Measurements from ENCODE around the gene VAT1L.

VAT1L gene

GRCh38 chr16:77877712-77878347 lies 89.5 kb downstream of the VAT1L start:
- no peak for FAIRE-seq
- DNase-seq (ENCODE audit: insufficient read length), result no peak

GRCh38 chr16:77881355-77882030 lies 93.1 kb downstream of the VAT1L start:
- DNase-seq (ENCODE audit: insufficient read length) (no peak), FAIRE-seq (no peak)
- TF ChIP-seq POLR2A (IDR thresholded peaks at IDR 0.05; ENCODE audit: low read depth, low read length), result no peak
- no peak for TF ChIP-seq POLR2AphosphoS5 (IDR thresholded peaks at IDR 0.05; ENCODE audit: low read depth, low read length)
- no peak for TF ChIP-seq TAF1 (IDR thresholded peaks at IDR 0.05; ENCODE audit: borderline replicate concordance, low read depth, low read length)

More at GRCh38 chr16:77877712-77878347, 89.5 kb downstream of the VAT1L start:
- TF ChIP-seq TAF1 (IDR thresholded peaks at IDR 0.05; ENCODE audit: borderline replicate concordance, low read depth, low read length) (no peak), POLR2AphosphoS5 (IDR thresholded peaks at IDR 0.05; ENCODE audit: low read depth, low read length) (no peak), POLR2A (IDR thresholded peaks at IDR 0.05; ENCODE audit: low read depth, low read length) (no peak)

DNA sequence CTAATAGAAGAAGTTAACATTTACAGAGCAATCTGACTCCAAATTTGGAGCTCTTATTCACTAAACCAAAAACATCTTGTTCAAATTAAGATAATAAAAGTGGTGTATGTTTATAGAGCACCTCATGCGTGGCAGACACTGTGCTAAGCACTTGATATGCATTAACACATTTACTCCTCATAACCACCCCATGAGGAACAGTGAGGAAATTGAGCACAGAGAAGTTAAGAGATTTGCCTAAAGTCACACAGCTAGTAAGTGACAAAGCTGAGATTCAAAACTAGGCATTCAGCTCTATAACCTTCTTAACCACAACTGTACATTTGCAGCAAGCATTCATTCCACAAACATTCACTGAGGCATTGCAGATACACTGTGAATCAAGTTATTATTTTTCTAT lies 94.0 kb downstream of the VAT1L start:
- no peak for FAIRE-seq
- no peak for TF ChIP-seq POLR2AphosphoS5 (IDR thresholded peaks at IDR 0.05; ENCODE audit: low read depth, low read length)
- no peak for TF ChIP-seq POLR2A (IDR thresholded peaks at IDR 0.05; ENCODE audit: low read depth, low read length)
- TF ChIP-seq TAF1 (IDR thresholded peaks at IDR 0.05; ENCODE audit: borderline replicate concordance, low read depth, low read length), result no peak
- DNase-seq (ENCODE audit: insufficient read length), result no peak

- FAIRE-seq, result no peak
- no peak for DNase-seq (ENCODE audit: insufficient read length)
- TF ChIP-seq TAF1 (IDR thresholded peaks at IDR 0.05; ENCODE audit: borderline replicate concordance, low read depth, low read length) (no peak), POLR2AphosphoS5 (IDR thresholded peaks at IDR 0.05; ENCODE audit: low read depth, low read length) (no peak), POLR2A (IDR thresholded peaks at IDR 0.05; ENCODE audit: low read depth, low read length) (no peak)
These were observed 97.4 kb downstream of the VAT1L start for GRCh38 chr16:77885571-77886295.

GRCh38 chr16:77888871-77889270 lies 100.5 kb downstream of the VAT1L start:
- TF ChIP-seq POLR2A (IDR thresholded peaks at IDR 0.05; ENCODE audit: low read depth, low read length) (no peak), TAF1 (IDR thresholded peaks at IDR 0.05; ENCODE audit: borderline replicate concordance, low read depth, low read length) (no peak), POLR2AphosphoS5 (IDR thresholded peaks at IDR 0.05; ENCODE audit: low read depth, low read length) (no peak)
- FAIRE-seq, result no peak
- no peak for DNase-seq (ENCODE audit: insufficient read length)

- FAIRE-seq, result no peak
- DNase-seq (ENCODE audit: insufficient read length), result no peak
- TF ChIP-seq POLR2A (IDR thresholded peaks at IDR 0.05; ENCODE audit: low read depth, low read length), result no peak
- TF ChIP-seq TAF1 (IDR thresholded peaks at IDR 0.05; ENCODE audit: borderline replicate concordance, low read depth, low read length), result no peak
- TF ChIP-seq POLR2AphosphoS5 (IDR thresholded peaks at IDR 0.05; ENCODE audit: low read depth, low read length), result no peak
These were observed 101.7 kb downstream of the VAT1L start for GRCh38 chr16:77890075-77890474.

GRCh38 chr16:77894162-77894561 lies 105.8 kb downstream of the VAT1L start:
- no peak for FAIRE-seq
- DNase-seq (ENCODE audit: insufficient read length), result no peak
- TF ChIP-seq TAF1 (IDR thresholded peaks at IDR 0.05; ENCODE audit: borderline replicate concordance, low read depth, low read length) (no peak), POLR2AphosphoS5 (IDR thresholded peaks at IDR 0.05; ENCODE audit: low read depth, low read length) (no peak), POLR2A (IDR thresholded peaks at IDR 0.05; ENCODE audit: low read depth, low read length) (no peak)

- TF ChIP-seq POLR2AphosphoS5 (IDR thresholded peaks at IDR 0.05; ENCODE audit: low read depth, low read length) (no peak), TAF1 (IDR thresholded peaks at IDR 0.05; ENCODE audit: borderline replicate concordance, low read depth, low read length) (no peak), POLR2A (IDR thresholded peaks at IDR 0.05; ENCODE audit: low read depth, low read length) (no peak)
- FAIRE-seq (no peak), DNase-seq (ENCODE audit: insufficient read length) (no peak)
These were observed 107.6 kb downstream of the VAT1L start for GRCh38 chr16:77895962-77896361.

DNA sequence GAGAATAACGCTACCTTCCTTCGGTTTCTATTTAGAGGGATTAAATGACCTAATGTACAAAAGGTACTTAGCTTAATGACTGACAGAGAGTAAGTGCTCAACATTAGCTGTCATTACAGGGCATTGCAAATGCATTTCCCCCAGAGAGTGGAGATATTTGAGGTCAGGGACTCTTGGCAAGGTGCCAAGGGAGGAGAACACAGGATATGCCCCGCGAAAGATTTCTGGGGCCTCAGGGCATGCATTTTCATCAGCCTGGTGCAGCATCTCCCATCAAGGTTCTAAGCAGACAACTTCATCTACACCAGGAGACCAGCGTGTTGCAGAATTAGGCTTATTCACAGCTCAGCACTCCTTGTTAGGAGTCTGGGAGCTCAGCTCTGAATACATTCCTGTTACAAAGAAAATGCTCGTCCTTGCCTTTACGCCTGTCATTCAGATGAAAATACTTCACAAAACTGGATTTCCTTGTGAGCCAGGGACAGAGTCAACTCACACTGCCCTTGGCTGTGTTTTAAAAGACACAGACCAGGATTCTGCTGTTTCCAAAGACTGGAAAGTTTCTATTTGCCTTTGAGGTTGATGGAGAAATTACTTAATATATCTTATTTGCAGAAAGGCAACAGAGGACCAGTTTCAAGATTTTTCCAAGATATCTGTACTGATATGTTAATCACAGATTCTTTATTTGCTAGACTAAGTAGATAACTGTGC lies 108.2 kb downstream of the VAT1L start:
- no peak for DNase-seq (ENCODE audit: insufficient read length)
- TF ChIP-seq POLR2A (IDR thresholded peaks at IDR 0.05; ENCODE audit: low read depth, low read length) (no peak), POLR2AphosphoS5 (IDR thresholded peaks at IDR 0.05; ENCODE audit: low read depth, low read length) (no peak), TAF1 (IDR thresholded peaks at IDR 0.05; ENCODE audit: borderline replicate concordance, low read depth, low read length) (no peak)
- FAIRE-seq, result no peak

GRCh38 chr16:77897129-77897437 lies 108.7 kb downstream of the VAT1L start:
- DNase-seq (ENCODE audit: insufficient read length) (no peak), FAIRE-seq (no peak)
- TF ChIP-seq TAF1 (IDR thresholded peaks at IDR 0.05; ENCODE audit: borderline replicate concordance, low read depth, low read length), result no peak
- TF ChIP-seq POLR2A (IDR thresholded peaks at IDR 0.05; ENCODE audit: low read depth, low read length), result no peak
- no peak for TF ChIP-seq POLR2AphosphoS5 (IDR thresholded peaks at IDR 0.05; ENCODE audit: low read depth, low read length)

Data from GM12892 (cell line).